ENCODE measurements around the gene CNKSR2.

The CNKSR2 gene

GRCh38 chrX:21374163-21374993 lies at the start of gene CNKSR2:
TSS of gene CNKSR2 (plus strand) at chrX:21374418. CDS start at chrX:21374898, 480 bp downstream.
- peak; percentile 5 for DNase-seq

GRCh38 chrX:21354725-21355124 lies 19.5 kb upstream of the CNKSR2 start:
- DNase-seq: no peak

DNA sequence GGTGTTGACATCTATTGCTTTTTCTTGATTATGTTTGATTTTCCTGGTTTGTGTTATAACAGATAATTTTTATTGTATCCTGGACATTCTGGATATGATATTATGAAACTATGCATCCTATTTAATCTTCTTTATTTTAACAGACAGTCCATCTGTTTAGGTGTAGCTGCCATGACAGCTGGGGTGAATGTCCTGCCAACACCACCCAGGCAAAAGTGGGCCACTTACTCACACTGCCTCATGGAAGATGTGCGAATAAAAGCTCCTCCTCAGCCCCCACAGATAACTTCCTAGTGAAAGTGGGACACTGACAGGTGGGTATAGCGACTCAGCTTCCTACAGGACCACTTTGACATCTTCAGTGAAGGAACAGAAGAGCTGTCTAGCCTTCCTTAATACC lies 18.4 kb upstream of the CNKSR2 start:
- DNase-seq: no peak

DNA sequence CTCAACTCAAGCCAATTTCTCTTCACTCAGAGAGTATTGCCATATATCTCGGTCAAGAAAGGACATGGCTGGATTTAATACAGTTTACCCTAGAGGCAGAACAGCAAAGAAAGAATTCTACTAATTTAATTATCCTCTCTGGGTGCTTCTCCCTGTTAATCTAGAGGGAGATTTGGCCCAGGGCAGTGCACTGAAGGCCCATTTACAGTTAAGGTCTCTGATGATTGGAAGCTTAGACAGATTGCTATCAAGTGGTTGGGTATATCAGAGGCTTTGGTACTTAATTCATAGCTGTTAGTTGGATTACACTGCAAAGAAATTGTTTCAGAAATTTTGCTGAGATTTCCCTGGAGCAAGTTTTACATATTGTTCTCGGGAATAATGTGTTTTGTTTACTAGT lies 4.6 kb upstream of the CNKSR2 start:
- no peak for DNase-seq

DNA sequence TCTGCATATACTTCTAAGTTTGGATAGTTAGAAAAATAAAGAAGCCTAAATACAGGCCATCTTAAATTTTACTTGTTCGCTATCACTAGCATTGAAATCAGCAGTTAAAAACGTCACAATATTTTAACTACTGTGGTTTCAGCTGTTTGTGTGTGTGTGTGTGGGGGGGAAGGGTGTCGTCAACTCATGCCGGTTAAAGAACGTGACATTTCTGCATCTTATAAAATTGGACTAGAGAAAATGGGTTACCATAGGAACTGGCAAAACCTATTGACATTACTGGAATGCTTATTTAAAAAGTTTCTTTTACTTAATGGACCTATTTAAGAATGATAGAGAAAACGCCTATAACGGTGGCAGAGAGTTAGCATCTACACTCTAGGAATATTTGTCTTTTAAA lies 1.2 kb upstream of the CNKSR2 start:
- DNase-seq: no peak

DNA sequence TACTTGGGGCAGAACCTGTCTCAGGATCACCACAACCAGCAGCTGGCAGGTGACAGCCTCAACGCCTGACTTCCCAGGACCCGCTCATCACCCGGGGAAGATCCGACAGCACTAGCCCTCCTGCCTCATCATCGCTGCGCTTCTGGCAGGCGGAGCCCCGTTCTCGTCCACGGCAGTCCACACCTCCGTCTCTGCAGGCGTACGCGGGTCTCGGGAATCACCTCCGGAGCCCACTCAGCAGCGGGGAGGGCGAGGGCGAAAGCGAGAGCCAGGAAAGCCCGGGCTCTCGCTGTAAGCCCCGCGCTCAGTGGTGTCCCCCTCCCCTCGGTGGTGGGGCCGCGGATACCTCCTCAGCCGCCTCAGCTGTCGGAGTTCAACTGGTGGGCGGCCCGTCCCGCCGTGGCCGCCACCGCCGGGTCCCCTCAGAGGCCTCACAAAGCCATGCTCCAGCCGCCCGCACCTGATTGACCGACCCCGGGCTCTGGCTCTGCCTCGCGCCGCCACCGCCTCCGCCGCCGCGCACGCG lies 518 bp upstream of the CNKSR2 start:
- peak; percentile 2 for DNase-seq

- DNase-seq: no peak
These were observed 933 bp downstream of the CNKSR2 start for GRCh38 chrX:21374994-21375707.

DNA sequence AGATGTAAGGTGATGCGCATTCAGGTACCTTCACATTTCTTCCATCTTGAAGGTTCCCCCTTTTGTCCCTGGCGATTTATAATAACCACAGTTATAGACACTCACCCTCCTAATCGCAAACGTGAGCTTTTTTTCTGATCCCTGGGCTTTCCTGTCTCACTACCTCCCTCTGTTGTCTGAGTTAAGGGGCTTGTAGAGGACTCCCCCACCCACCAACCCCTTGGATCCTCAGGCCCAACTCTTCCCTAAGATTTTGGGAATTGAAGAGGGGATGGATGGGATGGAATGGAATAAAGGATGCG lies 1.4 kb downstream of the CNKSR2 start:
- DNase-seq: no peak

DNA sequence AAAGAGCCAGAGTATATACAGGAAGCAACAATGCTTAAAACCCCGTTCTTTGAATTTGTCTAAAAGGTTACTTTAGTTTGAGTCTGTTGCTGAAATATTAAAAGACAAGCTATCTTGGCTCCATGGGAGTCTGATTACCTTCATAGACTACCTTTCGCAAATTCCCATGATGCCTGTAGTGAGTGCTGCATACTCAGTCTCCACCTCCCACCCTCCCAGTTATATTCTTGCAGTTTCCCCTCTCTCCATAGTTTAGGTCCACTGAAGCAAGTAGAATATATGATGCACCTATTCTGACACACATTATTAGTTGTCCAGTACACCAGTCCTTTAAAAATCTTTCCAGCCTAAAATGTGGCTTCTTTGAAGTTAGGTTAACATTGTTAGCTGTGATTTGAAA lies 2.4 kb downstream of the CNKSR2 start:
- DNase-seq: no peak

GRCh38 chrX:21379991-21380390 lies 5.8 kb downstream of the CNKSR2 start:
- DNase-seq: no peak

DNA sequence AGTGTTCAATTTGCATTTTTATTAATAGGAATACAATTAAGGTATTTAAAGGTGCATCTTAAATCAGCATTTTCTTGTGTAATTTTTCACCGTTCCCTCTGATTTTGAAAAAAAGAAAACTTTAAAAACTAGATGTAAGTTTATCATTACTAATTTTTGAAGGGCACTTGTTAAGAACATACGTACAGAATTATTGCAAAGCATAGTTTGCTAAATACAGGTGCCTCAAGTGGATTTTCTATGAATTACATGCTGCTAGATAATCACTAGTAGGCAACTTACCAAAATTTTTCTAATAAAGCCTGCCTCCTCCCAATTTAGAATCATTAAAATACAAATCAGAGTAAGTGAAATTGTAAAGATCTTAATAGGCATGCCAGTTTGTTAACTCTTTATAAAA lies 8.5 kb downstream of the CNKSR2 start:
- DNase-seq: no peak

GRCh38 chrX:21383546-21383945 lies 9.3 kb downstream of the CNKSR2 start:
- no peak for DNase-seq

DNA sequence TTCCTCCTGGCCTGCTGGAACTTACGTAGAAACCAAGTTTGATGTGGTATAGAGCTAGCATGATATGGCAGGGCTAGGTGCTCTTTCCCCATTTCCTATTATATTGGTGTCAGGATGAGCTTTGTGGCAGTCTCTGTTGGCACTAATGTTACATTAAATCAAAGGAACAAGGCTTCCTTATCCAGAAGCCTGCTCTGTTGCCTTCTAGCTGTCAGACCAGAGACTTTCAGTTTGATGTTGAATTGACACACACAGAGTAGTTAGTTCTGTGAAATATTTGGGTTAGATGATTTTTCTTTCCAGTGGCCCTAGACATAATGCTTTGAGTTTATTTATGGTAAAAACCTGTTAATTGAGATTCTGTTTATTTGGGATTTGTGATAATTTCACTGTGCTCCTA lies 10.0 kb downstream of the CNKSR2 start:
- DNase-seq: no peak

GRCh38 chrX:21394792-21395191 lies 20.6 kb downstream of the CNKSR2 start:
- no peak for DNase-seq

DNA sequence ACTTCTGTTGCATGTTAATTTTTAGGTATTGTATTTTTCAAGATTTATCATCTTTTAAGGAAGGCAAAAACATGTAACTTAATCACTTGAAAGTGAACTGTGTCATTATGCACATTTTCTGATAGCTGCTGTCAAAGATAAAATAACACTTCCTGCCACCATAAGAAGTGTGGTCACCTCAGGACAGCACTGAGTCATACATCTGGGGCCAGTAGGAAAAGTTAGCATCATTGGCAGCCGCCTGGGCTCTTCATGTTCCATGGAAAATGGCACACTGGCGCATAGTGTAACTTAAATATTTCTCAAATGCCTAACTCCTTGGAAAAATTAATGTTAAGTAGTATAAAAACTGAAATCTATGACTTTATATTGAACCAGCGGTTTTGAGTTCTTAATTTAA lies 24.2 kb downstream of the CNKSR2 start:
- no peak for DNase-seq

DNA sequence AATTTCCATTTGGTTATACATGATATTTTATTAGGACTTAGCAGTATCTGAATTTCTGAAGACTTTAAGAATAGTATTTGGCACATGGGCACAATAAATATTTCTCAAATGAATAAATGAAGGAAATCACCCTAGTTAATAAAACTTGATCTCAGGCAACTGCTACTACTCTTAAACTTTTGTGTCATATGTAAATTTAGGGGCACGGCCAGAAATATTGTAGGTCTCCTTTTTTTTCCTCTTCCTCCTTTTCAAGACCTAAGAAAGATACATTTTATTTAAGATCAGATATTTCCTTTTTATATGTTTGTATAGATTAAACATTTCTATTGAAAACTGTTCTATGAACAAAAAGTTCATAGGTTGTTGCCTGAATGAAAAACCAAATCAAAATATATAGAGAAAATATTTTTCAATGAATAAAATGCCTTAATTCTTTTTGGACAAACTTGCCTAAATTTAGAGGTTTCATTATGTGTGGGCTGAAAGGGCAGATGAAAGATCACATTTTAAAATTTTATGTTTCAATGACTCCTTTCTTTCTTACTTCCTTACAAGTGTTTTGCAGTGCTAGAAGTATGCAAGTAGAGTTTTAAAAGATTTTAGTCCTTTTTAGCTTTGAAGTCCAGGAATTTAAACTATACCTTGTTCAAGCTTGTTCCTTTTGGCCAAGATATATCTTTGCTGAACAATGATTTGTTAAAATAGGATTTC lies 26.3 kb downstream of the CNKSR2 start:
- no peak for DNase-seq

GRCh38 chrX:21408307-21408706 lies 34.1 kb downstream of the CNKSR2 start:
- no peak for DNase-seq

GRCh38 chrX:21408788-21409187 lies 34.6 kb downstream of the CNKSR2 start:
- no peak for DNase-seq

- no peak for DNase-seq
These were observed 37.8 kb downstream of the CNKSR2 start for GRCh38 chrX:21412029-21412428.

GRCh38 chrX:21412883-21413282 lies 38.7 kb downstream of the CNKSR2 start:
- no peak for DNase-seq

GRCh38 chrX:21427086-21427485 lies 52.9 kb downstream of the CNKSR2 start:
- DNase-seq: no peak

GRCh38 chrX:21437036-21437435 lies 62.8 kb downstream of the CNKSR2 start:
- DNase-seq: no peak

GRCh38 chrX:21438792-21439191 lies 64.6 kb downstream of the CNKSR2 start:
- peak; percentile 42 for DNase-seq

DNA sequence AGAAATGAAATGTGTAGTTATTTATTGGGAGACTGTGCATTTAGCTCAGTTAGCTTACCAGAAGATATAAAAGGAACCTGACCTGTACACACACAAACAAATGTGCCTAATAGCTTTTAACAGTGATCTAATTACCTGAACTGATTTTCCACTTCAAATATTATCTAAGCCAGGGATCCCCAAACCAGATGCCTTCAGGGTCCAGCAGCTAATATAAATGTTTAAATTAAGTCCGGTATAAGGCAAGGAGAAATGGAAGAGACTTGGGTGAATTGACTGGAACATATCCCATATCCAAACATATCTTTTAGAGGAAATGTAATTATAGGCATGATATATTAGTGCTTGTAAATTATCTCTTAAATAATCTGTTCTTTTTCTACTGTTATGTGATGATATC lies 66.7 kb downstream of the CNKSR2 start:
- DNase-seq: no peak

All from suppressor macrophage treated with lipopolysaccharide for 4 hours (primary cell).